ENCODE results near the gene RANBP10. TPM values are rescaled to one million over a fixed set of nuclear protein-coding genes. Genes with fewer than 3 reads are reported as not detected.

The RANBP10 gene
- total and polyA plus RNA-seq, 10 of the 15 experiments (the other 5 are each of a cell fraction or from before 2014, with no cell fraction given) = 1.2 to 20.4 (median 10.8) TPM

DNA sequence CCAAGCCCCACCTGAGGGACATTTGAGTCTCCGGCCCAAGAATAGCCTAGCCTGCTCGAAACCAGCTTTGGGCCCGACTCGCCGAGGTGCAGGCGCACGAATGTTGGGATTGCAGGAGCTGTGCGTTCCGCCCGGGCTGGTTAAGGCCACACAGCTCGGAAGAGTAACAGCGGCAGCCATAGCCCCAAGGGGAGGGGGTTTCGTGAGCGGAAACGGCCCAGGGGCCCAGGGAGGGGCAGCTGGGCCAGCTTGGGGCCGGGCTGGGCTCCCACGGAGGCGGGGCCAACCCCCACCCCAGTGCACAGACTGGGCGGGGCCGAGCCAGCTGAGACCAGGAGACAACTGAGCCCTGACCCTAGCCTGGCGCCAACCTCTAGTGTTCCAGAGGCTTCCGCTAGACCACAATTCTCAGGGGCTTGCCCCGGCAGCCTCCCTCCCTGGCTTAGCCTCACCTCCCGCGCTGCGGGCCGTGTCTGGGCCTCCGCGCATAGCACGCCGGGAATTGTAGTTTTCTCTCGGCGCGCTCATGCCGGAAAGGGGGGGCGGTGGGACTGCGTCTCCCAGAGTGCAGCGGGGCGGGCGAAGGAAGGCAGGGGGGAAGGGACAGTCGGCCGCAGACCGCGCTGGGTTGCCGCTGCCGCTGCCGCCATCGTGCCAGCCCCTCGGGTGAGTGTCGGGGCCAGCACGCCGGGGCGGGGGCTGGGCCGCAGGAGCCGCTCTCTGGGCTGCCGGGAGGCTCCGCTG lies 40.1 kb upstream of the RANBP10 start, which contains the start of gene NUTF2 (continued):
- TF ChIP-seq NBN (IDR thresholded peaks at IDR 0.05) (peak; percentile 75), ATF7 (IDR thresholded peaks at IDR 0.05; ENCODE audit: low read depth) (no peak), TCF3 (IDR thresholded peaks at IDR 0.05; ENCODE audit: borderline replicate concordance, insufficient read depth, low read depth, low read length) (peak; percentile 69; the same call in 1 of the 2 replicates), TCF7 (IDR thresholded peaks at IDR 0.05; ENCODE audit: borderline replicate concordance) (no peak), TARDBP (IDR thresholded peaks at IDR 0.05; ENCODE audit: borderline replicate concordance) (peak; percentile 95), CBX3 (IDR thresholded peaks at IDR 0.05; ENCODE audit: borderline replicate concordance, low read depth) (no peak), GATAD2B (conservative IDR thresholded peaks at IDR 0.05; ENCODE audit: low read depth) (peak; percentile 77), BHLHE40 (IDR thresholded peaks at IDR 0.05; ENCODE audit: borderline replicate concordance in 1 of 2, low read depth in 2 of 2, low read length in 1 of 2) (peak in 1 of 2 experiments; percentile 69; a peak in 2 of 4 replicates), IKZF2 (IDR thresholded peaks at IDR 0.05) (peak; percentile 81 to 82), ZNF384 (IDR thresholded peaks at IDR 0.05; ENCODE audit: borderline replicate concordance, low read depth, low read length) (0 out of 2 replicates have a peak, but pooled peaks have one; percentile 25), TBL1XR1 (IDR thresholded peaks at IDR 0.05; ENCODE audit: low read depth, low read length) (peak; percentile 64; the same call in 1 of the 2 replicates), TCF12 (IDR thresholded peaks at IDR 0.05; ENCODE audit: low read depth, low read length) (peak; percentile 37; the same call in 1 of the 2 replicates), CBFB (IDR thresholded peaks at IDR 0.05; ENCODE audit: low read depth) (peak; percentile 74), RUNX3 (IDR thresholded peaks at IDR 0.05; ENCODE audit: low read length) (peak; percentile 87), POU2F2 (IDR thresholded peaks at IDR 0.05; ENCODE audit: borderline replicate concordance, low read depth, low read length) (peak; percentile 24; the same call in 1 of the 3 replicates), DPF2 (IDR thresholded peaks at IDR 0.05) (peak; percentile 22; the same call in 1 of the 2 replicates), JUND (IDR thresholded peaks at IDR 0.05; ENCODE audit: low read depth, low read length) (no peak)
- TF ChIP-seq, protein P1, sequence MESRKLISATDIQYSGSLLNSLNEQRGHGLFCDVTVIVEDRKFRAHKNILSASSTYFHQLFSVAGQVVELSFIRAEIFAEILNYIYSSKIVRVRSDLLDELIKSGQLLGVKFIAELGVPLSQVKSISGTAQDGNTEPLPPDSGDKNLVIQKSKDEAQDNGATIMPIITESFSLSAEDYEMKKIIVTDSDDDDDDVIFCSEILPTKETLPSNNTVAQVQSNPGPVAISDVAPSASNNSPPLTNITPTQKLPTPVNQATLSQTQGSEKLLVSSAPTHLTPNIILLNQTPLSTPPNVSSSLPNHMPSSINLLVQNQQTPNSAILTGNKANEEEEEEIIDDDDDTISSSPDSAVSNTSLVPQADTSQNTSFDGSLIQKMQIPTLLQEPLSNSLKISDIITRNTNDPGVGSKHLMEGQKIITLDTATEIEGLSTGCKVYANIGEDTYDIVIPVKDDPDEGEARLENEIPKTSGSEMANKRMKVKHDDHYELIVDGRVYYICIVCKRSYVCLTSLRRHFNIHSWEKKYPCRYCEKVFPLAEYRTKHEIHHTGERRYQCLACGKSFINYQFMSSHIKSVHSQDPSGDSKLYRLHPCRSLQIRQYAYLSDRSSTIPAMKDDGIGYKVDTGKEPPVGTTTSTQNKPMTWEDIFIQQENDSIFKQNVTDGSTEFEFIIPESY (IDR thresholded peaks at IDR 0.05) = no peak
- TF ChIP-seq, protein P2, sequence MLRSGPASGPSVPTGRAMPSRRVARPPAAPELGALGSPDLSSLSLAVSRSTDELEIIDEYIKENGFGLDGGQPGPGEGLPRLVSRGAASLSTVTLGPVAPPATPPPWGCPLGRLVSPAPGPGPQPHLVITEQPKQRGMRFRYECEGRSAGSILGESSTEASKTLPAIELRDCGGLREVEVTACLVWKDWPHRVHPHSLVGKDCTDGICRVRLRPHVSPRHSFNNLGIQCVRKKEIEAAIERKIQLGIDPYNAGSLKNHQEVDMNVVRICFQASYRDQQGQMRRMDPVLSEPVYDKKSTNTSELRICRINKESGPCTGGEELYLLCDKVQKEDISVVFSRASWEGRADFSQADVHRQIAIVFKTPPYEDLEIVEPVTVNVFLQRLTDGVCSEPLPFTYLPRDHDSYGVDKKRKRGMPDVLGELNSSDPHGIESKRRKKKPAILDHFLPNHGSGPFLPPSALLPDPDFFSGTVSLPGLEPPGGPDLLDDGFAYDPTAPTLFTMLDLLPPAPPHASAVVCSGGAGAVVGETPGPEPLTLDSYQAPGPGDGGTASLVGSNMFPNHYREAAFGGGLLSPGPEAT (IDR thresholded peaks at IDR 0.05; ENCODE audit: low read depth) = peak; percentile 80
- TF ChIP-seq, protein P3, sequence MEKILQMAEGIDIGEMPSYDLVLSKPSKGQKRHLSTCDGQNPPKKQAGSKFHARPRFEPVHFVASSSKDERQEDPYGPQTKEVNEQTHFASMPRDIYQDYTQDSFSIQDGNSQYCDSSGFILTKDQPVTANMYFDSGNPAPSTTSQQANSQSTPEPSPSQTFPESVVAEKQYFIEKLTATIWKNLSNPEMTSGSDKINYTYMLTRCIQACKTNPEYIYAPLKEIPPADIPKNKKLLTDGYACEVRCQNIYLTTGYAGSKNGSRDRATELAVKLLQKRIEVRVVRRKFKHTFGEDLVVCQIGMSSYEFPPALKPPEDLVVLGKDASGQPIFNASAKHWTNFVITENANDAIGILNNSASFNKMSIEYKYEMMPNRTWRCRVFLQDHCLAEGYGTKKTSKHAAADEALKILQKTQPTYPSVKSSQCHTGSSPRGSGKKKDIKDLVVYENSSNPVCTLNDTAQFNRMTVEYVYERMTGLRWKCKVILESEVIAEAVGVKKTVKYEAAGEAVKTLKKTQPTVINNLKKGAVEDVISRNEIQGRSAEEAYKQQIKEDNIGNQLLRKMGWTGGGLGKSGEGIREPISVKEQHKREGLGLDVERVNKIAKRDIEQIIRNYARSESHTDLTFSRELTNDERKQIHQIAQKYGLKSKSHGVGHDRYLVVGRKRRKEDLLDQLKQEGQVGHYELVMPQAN (conservative IDR thresholded peaks at IDR 0.05) = no peak
- TF ChIP-seq, protein P4, sequence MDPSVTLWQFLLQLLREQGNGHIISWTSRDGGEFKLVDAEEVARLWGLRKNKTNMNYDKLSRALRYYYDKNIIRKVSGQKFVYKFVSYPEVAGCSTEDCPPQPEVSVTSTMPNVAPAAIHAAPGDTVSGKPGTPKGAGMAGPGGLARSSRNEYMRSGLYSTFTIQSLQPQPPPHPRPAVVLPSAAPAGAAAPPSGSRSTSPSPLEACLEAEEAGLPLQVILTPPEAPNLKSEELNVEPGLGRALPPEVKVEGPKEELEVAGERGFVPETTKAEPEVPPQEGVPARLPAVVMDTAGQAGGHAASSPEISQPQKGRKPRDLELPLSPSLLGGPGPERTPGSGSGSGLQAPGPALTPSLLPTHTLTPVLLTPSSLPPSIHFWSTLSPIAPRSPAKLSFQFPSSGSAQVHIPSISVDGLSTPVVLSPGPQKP (IDR thresholded peaks at IDR 0.05; ENCODE audit: low read depth, low read length) = 0 out of 2 replicates have a peak, but pooled peaks have one; percentile 47
